K562 (cell line): Measurements from ENCODE around the gene PIAS3. TPM values are rescaled to one million over a fixed set of nuclear protein-coding genes. Genes with fewer than 3 reads are reported as not detected.

Source experiments
- BRD9 ChIP-seq: fragments of 450-650 bp; IDR thresholded peaks from 2 replicates; pipeline ENCODE4 v1.6.1; 2018; ENCODE audit warnings: low read depth; ENCODE audit not compliant: partially characterized antibody
- HCFC1 ChIP-seq: IDR thresholded peaks from 2 replicates; pipeline ENCODE4 v1.6.1; 2012; ENCODE audit warnings: low read depth, low read length, improper control_type of control experiment
- NFIC ChIP-seq: fragments of 450-650 bp; IDR thresholded peaks from 2 replicates; pipeline ENCODE4 v1.6.1; 2017; ENCODE audit warnings: mild to moderate bottlenecking, inconsistent platforms
- NONO ChIP-seq, 2 experiments: fragments of 200-400 bp in 1 of 2; fragments of 450-650 bp in 1 of 2; formaldehyde crosslinking in 1 of 2; IDR thresholded peaks; 2 replicates each; pipeline ENCODE4 v1.6.1; 2017; ENCODE audit warnings: low read depth in 2 of 2, mild to moderate bottlenecking in 2 of 2, moderate library complexity in 2 of 2, low read length in 1 of 2
- RAD21 ChIP-seq, 2 experiments: fragments of 250-450 bp in 1 of 2; fragments of 450-650 bp in 1 of 2; sonication (Bioruptor Pico) in 1 of 2; formaldehyde crosslinking in 1 of 2; IDR thresholded peaks in 1 of 2; conservative IDR thresholded peaks in 1 of 2; 2 replicates each; pipeline versions ENCODE4 v1.4.0 to v1.8.0; 2020 to 2022; ENCODE audit warnings: mild to moderate bottlenecking in 2 of 2, moderate library complexity in 1 of 2
- RBM34 ChIP-seq: fragments of 200-400 bp; formaldehyde crosslinking; IDR thresholded peaks from 2 replicates; pipeline ENCODE4 v1.6.1; 2018; ENCODE audit warnings: low read length, borderline replicate concordance; ENCODE audit not compliant: insufficient read depth
- RREB1 ChIP-seq: fragments of 250-450 bp; sonication (Bioruptor Pico); IDR thresholded peaks from 2 replicates; pipeline ENCODE4 v1.4.0; 2020
- SMARCA5 ChIP-seq: fragments of 450-650 bp; IDR thresholded peaks from 2 replicates; pipeline ENCODE4 v1.6.1; 2016
- TBP ChIP-seq: optimal IDR thresholded peaks from 2 replicates; pipeline ENCODE3; 2011; ENCODE audit warnings: low read depth, low read length, improper control_type of control experiment
- TEAD4 ChIP-seq, 2 experiments: sonication (generic) in 1 of 2; formaldehyde crosslinking in 1 of 2; IDR thresholded peaks; 2 replicates each; pipeline versions ENCODE4 v1.6.1 to v1.8.0; 2012 to 2022; ENCODE audit warnings: borderline replicate concordance in 1 of 2, inconsistent platforms in 1 of 2, low read length in 1 of 2, mild to moderate bottlenecking in 1 of 2, missing genetic modification reagents in 1 of 2
- ZNF197 ChIP-seq: fragments of 200-800 bp; sonication (Bioruptor generic); IDR thresholded peaks from 2 replicates; pipeline ENCODE4 v1.6.1; 2016; ENCODE audit warnings: low read depth, missing genetic modification characterization, missing compliant biosample characterization
- ZNF431 ChIP-seq: sonication (generic); formaldehyde crosslinking; IDR thresholded peaks from 2 replicates; pipeline ENCODE4 v1.8.0; 2022; ENCODE audit warnings: mild to moderate bottlenecking, missing genetic modification reagents
- polyA plus RNA-seq, 8 experiments: library from polyadenylated mRNA; depleted of rRNA in 4 of 8; stranded (reverse) in 5 of 8; unstranded in 3 of 8; fragments of >200 nt; fragmentation: Nextera tagmentation in 2 of 8; fragmentation: Illumina TruSeq in 1 of 8; extraction: Ambion mirVana in 2 of 8; extraction: Trizol in 1 of 8; gene quantifications; 2 replicates each; pipeline versions ENCODE4 v1.2.1 to v1.2.3, GENCODE V29; 2011 to 2014; ENCODE audit warnings: inconsistent platforms in 1 of 8, missing spikeins in 1 of 8
- total RNA-seq, 7 experiments: library from RNA; depleted of rRNA in 6 of 7; stranded (reverse); fragments of >200 nt in 6 of 7; fragmentation: Illumina TruSeq in 2 of 7; extraction: Trizol in 2 of 7; gene quantifications; 2 replicates each; pipeline versions ENCODE4 v1.2.1 to v1.2.3, GENCODE V29; 2011 to 2021; ENCODE audit warnings: low replicate concordance in 1 of 7
- TF ChIP-seq, protein P1 (sequence below): IDR thresholded peaks from 3 replicates; pipeline ENCODE4 v1.6.1; 2011; ENCODE audit warnings: borderline replicate concordance, mild to moderate bottlenecking, moderate library complexity; ENCODE audit not compliant: insufficient read length; ENCODE audit errors: extremely low read depth

Gene PIAS3
- total and polyA plus RNA-seq, 9 of the 15 experiments (the other 6 are each of a cell fraction or from before 2014, with no cell fraction given) = 1.1 to 25.6 (median 7.9) TPM

DNA sequence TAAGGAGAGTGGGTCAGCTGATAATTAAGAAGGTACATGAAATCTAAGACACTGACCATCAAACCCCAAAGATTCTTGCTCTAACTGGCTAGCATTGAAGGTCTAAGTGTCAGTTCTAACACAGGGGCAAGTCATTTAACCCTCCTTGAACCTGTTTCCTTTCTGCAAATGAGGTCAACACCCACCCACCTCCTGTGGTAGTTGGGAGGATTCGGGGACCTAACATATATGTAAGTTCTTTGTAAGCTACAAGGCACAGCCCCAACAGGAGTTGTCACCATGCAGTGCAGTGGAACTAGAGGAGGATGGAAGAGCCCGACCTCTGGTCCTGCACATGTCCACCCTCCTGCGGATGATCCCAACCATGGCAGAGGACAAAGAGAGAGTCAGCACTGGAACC is 11.1 kb downstream of the PIAS3 start (continued):
- TF ChIP-seq, protein P1, sequence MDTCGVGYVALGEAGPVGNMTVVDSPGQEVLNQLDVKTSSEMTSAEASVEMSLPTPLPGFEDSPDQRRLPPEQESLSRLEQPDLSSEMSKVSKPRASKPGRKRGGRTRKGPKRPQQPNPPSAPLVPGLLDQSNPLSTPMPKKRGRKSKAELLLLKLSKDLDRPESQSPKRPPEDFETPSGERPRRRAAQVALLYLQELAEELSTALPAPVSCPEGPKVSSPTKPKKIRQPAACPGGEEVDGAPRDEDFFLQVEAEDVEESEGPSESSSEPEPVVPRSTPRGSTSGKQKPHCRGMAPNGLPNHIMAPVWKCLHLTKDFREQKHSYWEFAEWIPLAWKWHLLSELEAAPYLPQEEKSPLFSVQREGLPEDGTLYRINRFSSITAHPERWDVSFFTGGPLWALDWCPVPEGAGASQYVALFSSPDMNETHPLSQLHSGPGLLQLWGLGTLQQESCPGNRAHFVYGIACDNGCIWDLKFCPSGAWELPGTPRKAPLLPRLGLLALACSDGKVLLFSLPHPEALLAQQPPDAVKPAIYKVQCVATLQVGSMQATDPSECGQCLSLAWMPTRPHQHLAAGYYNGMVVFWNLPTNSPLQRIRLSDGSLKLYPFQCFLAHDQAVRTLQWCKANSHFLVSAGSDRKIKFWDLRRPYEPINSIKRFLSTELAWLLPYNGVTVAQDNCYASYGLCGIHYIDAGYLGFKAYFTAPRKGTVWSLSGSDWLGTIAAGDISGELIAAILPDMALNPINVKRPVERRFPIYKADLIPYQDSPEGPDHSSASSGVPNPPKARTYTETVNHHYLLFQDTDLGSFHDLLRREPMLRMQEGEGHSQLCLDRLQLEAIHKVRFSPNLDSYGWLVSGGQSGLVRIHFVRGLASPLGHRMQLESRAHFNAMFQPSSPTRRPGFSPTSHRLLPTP = no peak
- no peak for TF ChIP-seq RREB1 (CRISPR knock-in tag)
- TF ChIP-seq RAD21 (CRISPR knock-in tag; conservative IDR thresholded peaks at IDR 0.05 in 1 of 2, IDR thresholded peaks at IDR 0.05 in 1 of 2) = no peak
- no peak for TF ChIP-seq TEAD4 (IDR thresholded peaks at IDR 0.05; ENCODE audit: low read length)
- TF ChIP-seq TEAD4 (CRISPR knock-in tag; IDR thresholded peaks at IDR 0.05; ENCODE audit: borderline replicate concordance) = no peak
- no peak for TF ChIP-seq NONO (IDR thresholded peaks at IDR 0.05; ENCODE audit: low read depth in 2 of 2, low read length in 1 of 2)
- no peak for TF ChIP-seq NFIC
- no peak for TF ChIP-seq BRD9
- no peak for TF ChIP-seq SMARCA5
- no peak for TF ChIP-seq ZNF431 (CRISPR knock-in tag)
- TF ChIP-seq HCFC1 = no peak
- TF ChIP-seq ZNF197 (CRISPR knock-in tag) = no peak
- TF ChIP-seq RBM34 = no peak
- TF ChIP-seq TBP = no peak
- TF ChIP-seq, all 486 proteins: peak for 0
